A673 (cell line): ENCODE results near the gene TMEM205. TPM values are rescaled to one million over a fixed set of nuclear protein-coding genes. Genes with fewer than 3 reads are reported as not detected.
"Not testable (repeated sequence)": the region's sequence is repeated elsewhere in the genome, so short reads cannot be mapped to it uniquely, and the experiment has no call there.

Experiments
- BruUV-seq: library from RNA; stranded (reverse); fragments of 400-500 nt; replicated peaks from 2 replicates; lab custom pipeline; 2021; lab: Mats Ljungman, UMichigan
- CTCF ChIA-PET: fragments of 300-600 bp; sonication (Branson Sonifier 250); formaldehyde crosslinking; loops from one replicate; lab custom pipeline; 2022; ENCODE audit warnings: antibody characterized with exemption; lab: Charles Lee
- POLR2A ChIA-PET: fragments of 300-600 bp; sonication (Branson Sonifier 250); formaldehyde crosslinking; loops from one replicate; lab custom pipeline; 2022; ENCODE audit warnings: antibody characterized with exemption; ENCODE audit not compliant: low non-redundant PET; lab: Charles Lee
- DNase-seq: peaks from one replicate; pipeline ENCODE4 v3.0.0-alpha.2; 2015; ENCODE audit warnings: low spot score
- H3K27ac ChIP-seq: fragments of 200-600 bp; sonication (generic); 2 replicates; pipeline ENCODE4 v1.5.1; 2016; ENCODE audit warnings: mixed run types, low read depth, mild to moderate bottlenecking, mixed read lengths, antibody characterized with exemption, low read length; ENCODE audit not compliant: poor library complexity, severe bottlenecking
- H3K27me3 ChIP-seq: fragments of 200-600 bp; sonication (generic); replicated peaks from 2 replicates; pipeline ENCODE4 v1.6.1; 2017; ENCODE audit warnings: mixed run types, low read depth, mild to moderate bottlenecking, mixed read lengths, antibody characterized with exemption, low read length; ENCODE audit not compliant: insufficient read depth, poor library complexity
- H3K36me3 ChIP-seq: fragments of 200-600 bp; sonication (generic); 2 replicates; pipeline ENCODE4 v1.6.1; 2016; ENCODE audit warnings: mixed run types, mild to moderate bottlenecking, mixed read lengths, antibody characterized with exemption, low read length; ENCODE audit not compliant: insufficient read depth, poor library complexity, severe bottlenecking
- H3K4me1 ChIP-seq: fragments of 200-600 bp; sonication (generic); 2 replicates; pipeline ENCODE4 v1.6.1; 2017; ENCODE audit warnings: mixed run types, mild to moderate bottlenecking, mixed read lengths, antibody characterized with exemption, low read length; ENCODE audit not compliant: insufficient read depth, poor library complexity, severe bottlenecking
- H3K4me3 ChIP-seq: fragments of 200-600 bp; sonication (generic); 2 replicates; pipeline ENCODE4 v1.5.1; 2016; ENCODE audit warnings: low read depth, mixed run types, mild to moderate bottlenecking, mixed read lengths, low read length; ENCODE audit not compliant: poor library complexity, severe bottlenecking
- H3K9me3 ChIP-seq: fragments of 200-600 bp; sonication (generic); 2 replicates; pipeline ENCODE4 v1.6.1; 2016; ENCODE audit warnings: mixed run types, low read depth, mild to moderate bottlenecking, mixed read lengths, antibody characterized with exemption, low read length; ENCODE audit not compliant: poor library complexity, severe bottlenecking
- CTCF ChIP-seq: fragments of 300-800, 200-600 bp; sonication (generic); conservative IDR thresholded peaks from 2 replicates; pipeline ENCODE4 v1.5.1; 2017; ENCODE audit warnings: low read depth, mild to moderate bottlenecking, antibody characterized with exemption, low read length, moderate library complexity, mixed read lengths
- EZH2 ChIP-seq: fragments of 200-600 bp; sonication (generic); IDR thresholded peaks from 2 replicates; pipeline ENCODE4 v1.6.1; 2017; ENCODE audit warnings: borderline replicate concordance, low read depth, mild to moderate bottlenecking, mixed read lengths, antibody characterized with exemption, low read length; ENCODE audit not compliant: poor library complexity, severe bottlenecking
- intact Hi-C: fragments of 100-400 bp; cut with micrococcal nuclease; formaldehyde crosslinking; loops from one replicate; pipeline ENCODE4 v1.10.0; 2022; ENCODE audit not compliant: unreplicated experiment
- total RNA-seq: library from RNA; stranded (reverse); gene quantifications from 2 replicates; pipeline ENCODE4 v1.2.3, GENCODE V29; 2021

The TMEM205 gene
- total RNA-seq, 1 experiment from 2014 or later = 94.3 TPM

GRCh38 chr19:11335449-11336146 is 10.5 kb downstream of the TMEM205 start:
- Histone ChIP-seq H3K27me3 (no peaks in the 10 kb centered on the region), H3K4me3 (no peak overlapping the region), H3K9me3 (no peaks in the 10 kb centered on the region), H3K36me3 (peaks cover 35% of the 10 kb centered on the region), H3K4me1 (no peaks in the 10 kb centered on the region), H3K27ac (no peak overlapping the region)
- intact Hi-C loops = loop anchor here (5.0 kb wide), 1 partner anchor 263 kb away; no protein-coding TSS in a partner anchor
- ChIA-PET POLR2A (no interaction called here), CTCF (no interaction called here)
- DNase-seq = no peak
- no TSS peak for BruUV-seq
- TF ChIP-seq EZH2 = no peak
- TF ChIP-seq CTCF = no peak

GRCh38 chr19:11333838-11334237 is 12.2 kb downstream of the TMEM205 start:
- DNase-seq, H3K27me3 ChIP-seq, H3K4me3 ChIP-seq, POLR2A ChIA-PET, H3K9me3 ChIP-seq, BruUV-seq, H3K27ac ChIP-seq, CTCF ChIA-PET, H3K4me1 ChIP-seq, intact Hi-C loops: not testable (repeated sequence)
- peaks cover 35% of the 10 kb centered on the region for H3K36me3 ChIP-seq

DNA sequence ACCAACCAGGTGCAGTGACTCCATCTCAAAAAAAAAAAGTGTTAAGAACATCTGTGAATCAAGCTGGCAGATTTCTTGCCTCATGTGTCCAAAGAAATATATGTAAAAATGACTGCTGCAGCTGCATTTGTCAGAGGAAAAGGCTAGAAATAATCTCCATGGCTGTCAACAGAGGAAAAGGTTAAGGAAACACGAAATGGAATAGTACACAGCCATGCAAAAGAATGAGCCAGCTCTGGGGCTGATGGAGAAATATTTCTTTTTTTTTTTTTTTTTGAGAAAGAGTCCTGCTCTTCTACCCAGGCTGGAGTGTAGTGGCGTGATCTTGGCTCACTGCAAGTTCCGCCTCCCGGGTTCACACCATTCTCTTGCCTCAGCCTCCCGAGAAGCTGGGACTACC is 13.2 kb downstream of the TMEM205 start:
- DNase-seq = no peak
- H3K4me3 ChIP-seq = no peak overlapping the region
- H3K4me1 ChIP-seq = no peaks in the 10 kb centered on the region
- H3K9me3 ChIP-seq = no peaks in the 10 kb centered on the region
- no peak overlapping the region for H3K27ac ChIP-seq
- peaks cover 35% of the 10 kb centered on the region for H3K36me3 ChIP-seq
- BruUV-seq = no TSS peak
- TF ChIP-seq EZH2 (no peak), CTCF (no peak)
- ChIA-PET CTCF (no interaction called here), POLR2A (interaction anchor here (0.6 kb wide), 1 partner anchor 93 kb away, joined by 3 read pairs; no protein-coding TSS in a partner anchor)
- intact Hi-C loops = no loop called here
- H3K27me3 ChIP-seq = no peaks in the 10 kb centered on the region

DNA sequence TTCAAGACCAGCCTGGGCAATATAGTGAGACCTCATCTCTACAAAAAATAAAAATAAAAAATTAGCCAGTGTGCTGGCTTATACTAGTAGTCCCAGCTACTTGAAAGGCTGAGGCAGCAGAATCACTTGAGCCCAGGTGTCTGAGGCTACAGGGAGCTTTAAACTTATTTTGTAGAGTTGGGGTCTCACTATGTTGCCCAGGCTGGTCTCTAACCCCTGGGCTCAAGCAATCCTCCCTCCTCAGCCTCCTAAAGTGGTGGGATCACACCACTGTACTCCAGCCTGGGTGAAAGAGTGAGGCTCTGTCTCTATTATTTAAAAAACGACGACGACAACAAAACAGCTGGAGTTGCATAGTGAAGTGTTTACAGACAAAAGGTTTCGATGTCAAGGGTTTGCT is 14.6 kb downstream of the TMEM205 start:
- H3K27ac ChIP-seq = no peak overlapping the region
- no peak overlapping the region for H3K4me3 ChIP-seq
- no peaks in the 10 kb centered on the region for H3K9me3 ChIP-seq
- intact Hi-C loops = no loop called here
- no peak for TF ChIP-seq CTCF
- no peak for TF ChIP-seq EZH2
- no TSS peak for BruUV-seq
- POLR2A ChIA-PET = no interaction called here
- H3K4me1 ChIP-seq = no peaks in the 10 kb centered on the region
- DNase-seq = no peak
- CTCF ChIA-PET = no interaction called here
- H3K36me3 ChIP-seq = peaks cover 35% of the 10 kb centered on the region
- H3K27me3 ChIP-seq = no peaks in the 10 kb centered on the region
